Endothelial cell of umbilical vein (primary cell): Measurements from ENCODE around the gene P2RY8. TPM values are rescaled to one million over a fixed set of nuclear protein-coding genes. Genes with fewer than 3 reads are reported as not detected.

Experiments
- BruUV-seq: library from RNA; stranded (reverse); fragments of 400-500 nt; replicated peaks from 2 replicates; lab custom pipeline; 2021; lab: Mats Ljungman, UMichigan
- CTCF ChIA-PET: fragments of 300-600, 350-600 bp; sonication (Branson Sonifier 250); formaldehyde crosslinking; loops from one replicate; lab custom pipeline; 2021; ENCODE audit warnings: antibody characterized with exemption, inconsistent platforms; lab: Charles Lee
- POLR2A ChIA-PET: fragments of 300-600, 350-600 bp; sonication (Branson Sonifier 250); formaldehyde crosslinking; loops from one replicate; lab custom pipeline; 2021; ENCODE audit warnings: antibody characterized with exemption, inconsistent platforms; lab: Charles Lee
- DNase-seq: peaks from one replicate; pipeline ENCODE4 v3.0.0-alpha.2; 2011; ENCODE audit warnings: low read depth, low spot score
- FAIRE-seq: peaks from 2 replicates; lab custom pipeline; 2011; peaks lifted over from hg19 to GRCh38; lab: Jason Lieb, UNC
- H2AFZ ChIP-seq: 2 replicates; pipeline ENCODE4 v1.6.0; 2012; ENCODE audit warnings: low read depth, low read length, control low read depth, inconsistent platforms
- H3K27ac ChIP-seq: 2 replicates; pipeline ENCODE4 v1.5.1; 2011; ENCODE audit warnings: low read depth, mild to moderate bottlenecking, control low read depth, low read length, moderate library complexity; ENCODE audit not compliant: insufficient read depth
- H3K27me3 ChIP-seq, 2 experiments: 2 replicates each; pipeline versions ENCODE4 v1.6.0 to v1.6.1; 2011; ENCODE audit warnings: low read length in 2 of 2, mixed read lengths in 1 of 2; ENCODE audit not compliant: control insufficient read depth in 2 of 2, insufficient read depth in 2 of 2
- H3K36me3 ChIP-seq, 2 experiments: 2 replicates in 1 of 2; 3 replicates in 1 of 2; pipeline ENCODE4 v1.5.1; 2011; ENCODE audit warnings: low read length in 2 of 2, mild to moderate bottlenecking in 1 of 2, moderate library complexity in 1 of 2; ENCODE audit not compliant: control insufficient read depth in 2 of 2, insufficient read depth in 2 of 2; ENCODE audit errors: extremely low read depth in 1 of 2
- H3K4me1 ChIP-seq: 3 replicates; pipeline ENCODE4 v1.5.1; 2011; ENCODE audit warnings: mild to moderate bottlenecking, low read length; ENCODE audit not compliant: control insufficient read depth, insufficient read depth; ENCODE audit errors: extremely low read depth
- H3K4me2 ChIP-seq: 2 replicates; pipeline ENCODE4 v1.6.1; 2011; ENCODE audit warnings: low read length, control low read depth, mixed read lengths; ENCODE audit not compliant: insufficient read depth
- H3K4me3 ChIP-seq, 3 experiments: fragments of 200-600 bp in 1 of 3; sonication (generic), shearing (Covaris generic) in 1 of 3; replicated peaks in 1 of 3; 2 replicates each; pipeline ENCODE4 v1.5.1; 2011 to 2016; ENCODE audit warnings: control low read depth in 3 of 3, low read length in 3 of 3, mild to moderate bottlenecking in 2 of 3, inconsistent platforms in 1 of 3, low read depth in 1 of 3, moderate library complexity in 1 of 3; ENCODE audit not compliant: insufficient read depth in 1 of 3
- H3K79me2 ChIP-seq: 2 replicates; pipeline ENCODE4 v1.6.0; 2012; ENCODE audit warnings: low read length, inconsistent platforms; ENCODE audit not compliant: control insufficient read depth, insufficient read depth
- H3K9ac ChIP-seq: replicated peaks from 2 replicates; pipeline ENCODE3; 2011; ENCODE audit warnings: low read length, control low read depth; ENCODE audit not compliant: insufficient read depth; ENCODE audit errors: extremely low read depth
- H3K9me1 ChIP-seq: replicated peaks from 3 replicates; pipeline ENCODE4 v1.6.0; 2011; ENCODE audit warnings: mild to moderate bottlenecking, low read length; ENCODE audit not compliant: control insufficient read depth, insufficient read depth; ENCODE audit errors: extremely low read depth
- H3K9me3 ChIP-seq: replicated peaks from 2 replicates; pipeline ENCODE4 v1.5.1; 2012; ENCODE audit warnings: low read length, inconsistent platforms; ENCODE audit not compliant: control insufficient read depth, insufficient read depth
- H4K20me1 ChIP-seq: replicated peaks from 2 replicates; pipeline ENCODE3; 2011; ENCODE audit warnings: mild to moderate bottlenecking, low read length; ENCODE audit not compliant: control insufficient read depth, insufficient read depth; ENCODE audit errors: extremely low read depth
- EZH2 ChIP-seq: IDR thresholded peaks from 2 replicates; pipeline ENCODE4 v1.6.1; 2012; ENCODE audit warnings: borderline replicate concordance, low read depth, mild to moderate bottlenecking, moderate library complexity, low read length, inconsistent platforms; ENCODE audit not compliant: severe bottlenecking
- FOS ChIP-seq: IDR thresholded peaks from 2 replicates; pipeline ENCODE4 v1.6.1; 2011; ENCODE audit warnings: mild to moderate bottlenecking, low read length, moderate library complexity, borderline replicate concordance; ENCODE audit not compliant: insufficient read depth
- GATA2 ChIP-seq: IDR thresholded peaks from 2 replicates; pipeline ENCODE4 v1.7.0; 2011; ENCODE audit warnings: low read depth, mild to moderate bottlenecking, moderate library complexity, mixed read lengths, low read length; ENCODE audit not compliant: insufficient read length, insufficient read depth
- JUN ChIP-seq: IDR thresholded peaks from 2 replicates; pipeline ENCODE4 v1.6.1; 2011; ENCODE audit warnings: borderline replicate concordance, low read depth; ENCODE audit not compliant: insufficient read length, insufficient read depth
- MYC ChIP-seq: IDR thresholded peaks from one replicate; pipeline ENCODE4 v1.6.1; 2011; ENCODE audit warnings: mild to moderate bottlenecking, low read depth, low read length
- POLR2A ChIP-seq: IDR thresholded peaks from 2 replicates; pipeline ENCODE4 v1.6.1; 2012; ENCODE audit warnings: low read depth, mild to moderate bottlenecking, control low read depth, low read length
- POLR2AphosphoS5 ChIP-seq: IDR thresholded peaks from 2 replicates; pipeline ENCODE4 v1.6.1; 2012; ENCODE audit warnings: low read depth, mild to moderate bottlenecking, control low read depth, low read length, moderate library complexity; ENCODE audit not compliant: insufficient read depth
- dilution Hi-C: fragments of 300-500 bp; cut with MboI; formaldehyde crosslinking; loops from one replicate; pipeline ENCODE4 v1.15.0; 2019; ENCODE audit warnings: low sequenced_read_pairs; ENCODE audit not compliant: extremely low pct_ligation_motif_present
- intact Hi-C: fragments of 100-400 bp; cut with micrococcal nuclease; formaldehyde crosslinking; loops from one replicate; pipeline ENCODE4 v1.10.0; 2022
- polyA plus RNA-seq, 4 experiments: library from polyadenylated mRNA; depleted of rRNA in 3 of 4; stranded (reverse) in 3 of 4; unstranded in 1 of 4; fragments of >200 nt; gene quantifications; 2 replicates each; pipeline versions ENCODE4 v1.2.1 to v1.2.3, GENCODE V29; 2011 to 2012; ENCODE audit warnings: missing spikeins in 1 of 4
- total RNA-seq: library from RNA; stranded (reverse); gene quantifications from 2 replicates; pipeline ENCODE4 v1.2.3, GENCODE V29; 2021
- TF ChIP-seq, protein P1 (sequence below), 2 donors: IDR thresholded peaks; 1 replicate in 1 of 2; 2 replicates in 1 of 2; pipeline ENCODE4 v1.5.1; 2011; ENCODE audit warnings: low read length in 2 of 2, mild to moderate bottlenecking in 2 of 2, moderate library complexity in 2 of 2, control low read depth in 1 of 2, inconsistent platforms in 1 of 2, low read depth in 1 of 2; ENCODE audit not compliant: insufficient read depth in 1 of 2; ENCODE audit errors: extremely low read depth in 1 of 2
- TF ChIP-seq, protein P2 (sequence below): IDR thresholded peaks from 2 replicates; pipeline ENCODE4 v1.6.1; 2011; ENCODE audit not compliant: insufficient read depth, insufficient read length

Gene P2RY8
- total and polyA plus RNA-seq, 2 donors (not counting 3 experiments of a cell fraction or from before 2014, with no cell fraction given): not detected

DNA sequence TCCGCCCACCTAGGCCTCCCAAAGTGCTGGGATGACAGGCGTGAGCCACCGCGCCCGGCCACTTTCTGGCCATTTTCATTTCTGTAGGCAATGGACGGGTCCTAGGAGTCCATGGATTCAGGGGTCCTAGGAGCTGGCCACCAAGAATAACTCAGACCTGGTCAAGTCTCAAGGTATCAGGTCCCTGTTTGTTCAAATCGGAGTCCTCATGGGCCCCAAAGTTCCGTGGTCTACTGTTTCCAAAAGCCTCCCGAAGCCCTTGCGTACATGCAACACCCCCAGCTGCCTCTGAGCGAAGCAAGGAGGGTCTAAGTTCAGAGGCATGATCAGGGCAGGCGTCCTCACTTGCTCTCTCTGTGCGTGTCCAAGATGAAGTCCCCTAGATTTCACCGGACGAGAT, 30.1 kb downstream of the P2RY8 start:
- CTCF ChIA-PET: no interaction called here
- intact Hi-C loops: no loop called here
- no peak overlapping the region for H3K4me2 ChIP-seq
- no TSS peak for BruUV-seq
- H4K20me1 ChIP-seq: no peaks in the 10 kb centered on the region
- dilution Hi-C loops: no loop called here
- no peaks in the 10 kb centered on the region for H3K36me3 ChIP-seq
- DNase-seq (no peak), FAIRE-seq (no peak)
- no peak overlapping the region for H2AFZ ChIP-seq
- no peak overlapping the region for H3K9ac ChIP-seq
- H3K79me2 ChIP-seq: no peaks in the 10 kb centered on the region
- no peaks in the 10 kb centered on the region for H3K4me1 ChIP-seq
- TF ChIP-seq POLR2AphosphoS5 (no peak), FOS (no peak), GATA2 (no peak), EZH2 (no peak), MYC (no peak), JUN (no peak), POLR2A (no peak)
- TF ChIP-seq, protein P1, sequence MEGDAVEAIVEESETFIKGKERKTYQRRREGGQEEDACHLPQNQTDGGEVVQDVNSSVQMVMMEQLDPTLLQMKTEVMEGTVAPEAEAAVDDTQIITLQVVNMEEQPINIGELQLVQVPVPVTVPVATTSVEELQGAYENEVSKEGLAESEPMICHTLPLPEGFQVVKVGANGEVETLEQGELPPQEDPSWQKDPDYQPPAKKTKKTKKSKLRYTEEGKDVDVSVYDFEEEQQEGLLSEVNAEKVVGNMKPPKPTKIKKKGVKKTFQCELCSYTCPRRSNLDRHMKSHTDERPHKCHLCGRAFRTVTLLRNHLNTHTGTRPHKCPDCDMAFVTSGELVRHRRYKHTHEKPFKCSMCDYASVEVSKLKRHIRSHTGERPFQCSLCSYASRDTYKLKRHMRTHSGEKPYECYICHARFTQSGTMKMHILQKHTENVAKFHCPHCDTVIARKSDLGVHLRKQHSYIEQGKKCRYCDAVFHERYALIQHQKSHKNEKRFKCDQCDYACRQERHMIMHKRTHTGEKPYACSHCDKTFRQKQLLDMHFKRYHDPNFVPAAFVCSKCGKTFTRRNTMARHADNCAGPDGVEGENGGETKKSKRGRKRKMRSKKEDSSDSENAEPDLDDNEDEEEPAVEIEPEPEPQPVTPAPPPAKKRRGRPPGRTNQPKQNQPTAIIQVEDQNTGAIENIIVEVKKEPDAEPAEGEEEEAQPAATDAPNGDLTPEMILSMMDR (IDR thresholded peaks at IDR 0.05; ENCODE audit: extremely low read depth in 1 of 2, insufficient read depth in 1 of 2, low read depth in 1 of 2, low read length in 2 of 2): no peak
- TF ChIP-seq, protein P2, sequence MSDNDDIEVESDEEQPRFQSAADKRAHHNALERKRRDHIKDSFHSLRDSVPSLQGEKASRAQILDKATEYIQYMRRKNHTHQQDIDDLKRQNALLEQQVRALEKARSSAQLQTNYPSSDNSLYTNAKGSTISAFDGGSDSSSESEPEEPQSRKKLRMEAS: no peak
- no peaks in the 10 kb centered on the region for H3K9me3 ChIP-seq
- no peak overlapping the region for H3K4me3 ChIP-seq
- no peak overlapping the region for H3K27ac ChIP-seq
- H3K27me3 ChIP-seq: no peaks in the 10 kb centered on the region
- H3K9me1 ChIP-seq: no peaks in the 10 kb centered on the region
- POLR2A ChIA-PET: no interaction called here
